Measurements from ENCODE around the gene CELA2B. TPM values are rescaled to one million over a fixed set of nuclear protein-coding genes. Genes with fewer than 3 reads are reported as not detected.

Gene CELA2B
- total and polyA plus RNA-seq, 2 donors (not counting 1 experiment from before 2014, with no cell fraction given): not detected

- Histone ChIP-seq H3K36me3 (ENCODE audit: control insufficient read depth, insufficient read depth, low read length) (no peaks in the 10 kb centered on the region), H4K20me1 (ENCODE audit: control insufficient read depth, extremely low read depth, insufficient read depth, low read length) (no peaks in the 10 kb centered on the region), H2AFZ (ENCODE audit: low read length) (no peak overlapping the region), H3K27ac (ENCODE audit: insufficient read depth, low read length) (no peak overlapping the region), H3K79me2 (ENCODE audit: control insufficient read depth, insufficient read depth, low read length) (no peaks in the 10 kb centered on the region), H3K4me2 (ENCODE audit: extremely low read depth, insufficient read depth, low read length) (no peak overlapping the region), H3K27me3 (ENCODE audit: control insufficient read depth, insufficient read depth, low read length) (no peaks in the 10 kb centered on the region), H3K9me3 (ENCODE audit: control insufficient read depth, insufficient read depth, low read depth, low read length) (no peaks in the 10 kb centered on the region), H3K4me3 (replicated peaks in 1 of 4; ENCODE audit: control extremely low read depth in 1 of 4, insufficient read depth in 1 of 4, low read depth in 3 of 4, low read length in 4 of 4) (no peak overlapping the region), H3K9ac (ENCODE audit: insufficient read depth, low read length) (no peak overlapping the region), H3K4me1 (ENCODE audit: control insufficient read depth, extremely low read depth, insufficient read depth, low read length) (peaks cover 3% of the 10 kb centered on the region)
- DNase-seq (ENCODE audit: low read depth in 2 of 2): peak in 1 of 2 donors; percentile 51
- TF ChIP-seq EZH2 (IDR thresholded peaks at IDR 0.05; ENCODE audit: low read length, missing control alignments): no peak
- no peak for TF ChIP-seq CTCF (conservative IDR thresholded peaks at IDR 0.05 in 1 of 2, IDR thresholded peaks at IDR 0.05 in 1 of 2; ENCODE audit: low read depth in 1 of 2, low read length in 2 of 2)
Observed at GRCh38 chr1:15452866-15453571, 22.9 kb upstream of the CELA2B start.

- TF ChIP-seq CTCF (conservative IDR thresholded peaks at IDR 0.05 in 1 of 2, IDR thresholded peaks at IDR 0.05 in 1 of 2; ENCODE audit: low read depth in 1 of 2, low read length in 2 of 2) (no peak), EZH2 (IDR thresholded peaks at IDR 0.05; ENCODE audit: low read length, missing control alignments) (no peak)
- Histone ChIP-seq H3K27ac (ENCODE audit: insufficient read depth, low read length) (no peak overlapping the region), H4K20me1 (ENCODE audit: control insufficient read depth, extremely low read depth, insufficient read depth, low read length) (no peaks in the 10 kb centered on the region), H3K36me3 (ENCODE audit: control insufficient read depth, insufficient read depth, low read length) (no peaks in the 10 kb centered on the region), H3K4me1 (ENCODE audit: control insufficient read depth, extremely low read depth, insufficient read depth, low read length) (peaks cover 3% of the 10 kb centered on the region), H3K4me3 (replicated peaks in 1 of 4; ENCODE audit: control extremely low read depth in 1 of 4, insufficient read depth in 1 of 4, low read depth in 3 of 4, low read length in 4 of 4) (no peak overlapping the region), H3K9me3 (ENCODE audit: control insufficient read depth, insufficient read depth, low read depth, low read length) (no peaks in the 10 kb centered on the region), H3K79me2 (ENCODE audit: control insufficient read depth, insufficient read depth, low read length) (no peaks in the 10 kb centered on the region), H3K4me2 (ENCODE audit: extremely low read depth, insufficient read depth, low read length) (no peak overlapping the region), H3K27me3 (ENCODE audit: control insufficient read depth, insufficient read depth, low read length) (no peaks in the 10 kb centered on the region), H2AFZ (ENCODE audit: low read length) (no peak overlapping the region), H3K9ac (ENCODE audit: insufficient read depth, low read length) (no peak overlapping the region)
- peak in 1 of 2 donors; percentile 28 for DNase-seq (ENCODE audit: low read depth in 2 of 2)
Observed at GRCh38 chr1:15453734-15454133, 22.2 kb upstream of the CELA2B start.

GRCh38 chr1:15454256-15454655 lies 21.6 kb upstream of the CELA2B start:
- H3K9ac ChIP-seq (ENCODE audit: insufficient read depth, low read length): no peak overlapping the region
- H3K36me3 ChIP-seq (ENCODE audit: control insufficient read depth, insufficient read depth, low read length): no peaks in the 10 kb centered on the region
- H3K4me1 ChIP-seq (ENCODE audit: control insufficient read depth, extremely low read depth, insufficient read depth, low read length): peaks cover 3% of the 10 kb centered on the region
- no peak overlapping the region for H3K4me2 ChIP-seq (ENCODE audit: extremely low read depth, insufficient read depth, low read length)
- no peak overlapping the region for H2AFZ ChIP-seq (ENCODE audit: low read length)
- no peak overlapping the region for H3K27ac ChIP-seq (ENCODE audit: insufficient read depth, low read length)
- no peaks in the 10 kb centered on the region for H4K20me1 ChIP-seq (ENCODE audit: control insufficient read depth, extremely low read depth, insufficient read depth, low read length)
- no peaks in the 10 kb centered on the region for H3K9me3 ChIP-seq (ENCODE audit: control insufficient read depth, insufficient read depth, low read depth, low read length)
- no peak for TF ChIP-seq EZH2 (IDR thresholded peaks at IDR 0.05; ENCODE audit: low read length, missing control alignments)
- H3K4me3 ChIP-seq (replicated peaks in 1 of 4; ENCODE audit: control extremely low read depth in 1 of 4, insufficient read depth in 1 of 4, low read depth in 3 of 4, low read length in 4 of 4): no peak overlapping the region
- no peaks in the 10 kb centered on the region for H3K27me3 ChIP-seq (ENCODE audit: control insufficient read depth, insufficient read depth, low read length)
- H3K79me2 ChIP-seq (ENCODE audit: control insufficient read depth, insufficient read depth, low read length): no peaks in the 10 kb centered on the region
- DNase-seq (ENCODE audit: low read depth in 2 of 2): peak; percentile 80 to 83

Data from fibroblast of lung (primary cell).